ENCODE data around the gene SRSF4.

DNA sequence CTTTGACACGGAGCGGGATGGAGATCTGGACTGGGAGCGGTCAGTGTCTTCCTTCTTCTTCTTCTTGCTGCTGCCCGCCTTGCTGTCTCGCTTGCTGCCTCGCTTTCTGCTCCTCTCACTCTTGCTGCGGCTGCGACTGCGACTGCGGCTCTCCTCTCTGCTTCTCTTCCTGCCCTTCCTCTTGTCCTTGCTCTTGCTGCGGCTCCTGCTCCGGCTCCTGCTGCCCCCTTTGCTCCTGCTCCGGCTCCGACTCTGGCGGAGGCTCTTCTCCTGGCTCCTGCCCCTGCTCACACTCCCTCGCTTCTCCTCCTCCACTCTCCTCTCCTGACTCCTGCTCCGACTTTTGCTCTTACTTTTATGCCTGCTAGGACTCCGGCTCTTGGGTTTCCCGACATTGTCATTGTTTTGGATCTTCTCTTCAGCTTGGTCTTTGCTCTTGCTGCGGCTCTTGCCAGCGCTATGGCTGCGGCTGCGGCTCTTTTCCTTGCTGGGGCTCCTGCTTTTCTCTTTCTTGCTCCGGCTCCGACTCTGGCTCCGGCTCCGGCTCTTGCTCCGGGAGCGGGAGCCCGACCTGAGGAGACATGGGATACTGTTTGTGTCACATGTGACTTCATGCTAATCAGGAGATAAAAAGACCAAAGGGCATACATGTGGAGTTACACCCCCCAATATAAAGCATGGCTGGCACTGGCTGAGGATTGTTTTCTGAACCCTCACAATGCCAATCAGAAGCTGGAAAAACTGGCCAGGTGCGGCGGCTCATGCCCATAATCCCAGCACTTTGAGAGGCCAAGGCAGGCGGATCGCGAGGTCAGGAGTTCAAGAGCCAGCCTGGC, 32.8 kb downstream of the SRSF4 start:
- TF ChIP-seq, protein P1, sequence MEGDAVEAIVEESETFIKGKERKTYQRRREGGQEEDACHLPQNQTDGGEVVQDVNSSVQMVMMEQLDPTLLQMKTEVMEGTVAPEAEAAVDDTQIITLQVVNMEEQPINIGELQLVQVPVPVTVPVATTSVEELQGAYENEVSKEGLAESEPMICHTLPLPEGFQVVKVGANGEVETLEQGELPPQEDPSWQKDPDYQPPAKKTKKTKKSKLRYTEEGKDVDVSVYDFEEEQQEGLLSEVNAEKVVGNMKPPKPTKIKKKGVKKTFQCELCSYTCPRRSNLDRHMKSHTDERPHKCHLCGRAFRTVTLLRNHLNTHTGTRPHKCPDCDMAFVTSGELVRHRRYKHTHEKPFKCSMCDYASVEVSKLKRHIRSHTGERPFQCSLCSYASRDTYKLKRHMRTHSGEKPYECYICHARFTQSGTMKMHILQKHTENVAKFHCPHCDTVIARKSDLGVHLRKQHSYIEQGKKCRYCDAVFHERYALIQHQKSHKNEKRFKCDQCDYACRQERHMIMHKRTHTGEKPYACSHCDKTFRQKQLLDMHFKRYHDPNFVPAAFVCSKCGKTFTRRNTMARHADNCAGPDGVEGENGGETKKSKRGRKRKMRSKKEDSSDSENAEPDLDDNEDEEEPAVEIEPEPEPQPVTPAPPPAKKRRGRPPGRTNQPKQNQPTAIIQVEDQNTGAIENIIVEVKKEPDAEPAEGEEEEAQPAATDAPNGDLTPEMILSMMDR (IDR thresholded peaks at IDR 0.05; ENCODE audit: low read length), result no peak
- TF ChIP-seq EZH2 (optimal IDR thresholded peaks at IDR 0.05; ENCODE audit: low read depth, low read length) (no peak), EZH2phosphoT487 (IDR thresholded peaks at IDR 0.05; ENCODE audit: low read length) (no peak)

Measured in MM.1S (cell line).